ENCODE results near the gene PIGP. TPM values are rescaled to one million over a fixed set of nuclear protein-coding genes. Genes with fewer than 3 reads are reported as not detected.
"Not testable (repeated sequence)": the region's sequence is repeated elsewhere in the genome, so short reads cannot be mapped to it uniquely, and the experiment has no call there.

PIGP gene
- total RNA-seq, 2 donors from 2014 or later = 7.6 to 13.4 TPM

DNA sequence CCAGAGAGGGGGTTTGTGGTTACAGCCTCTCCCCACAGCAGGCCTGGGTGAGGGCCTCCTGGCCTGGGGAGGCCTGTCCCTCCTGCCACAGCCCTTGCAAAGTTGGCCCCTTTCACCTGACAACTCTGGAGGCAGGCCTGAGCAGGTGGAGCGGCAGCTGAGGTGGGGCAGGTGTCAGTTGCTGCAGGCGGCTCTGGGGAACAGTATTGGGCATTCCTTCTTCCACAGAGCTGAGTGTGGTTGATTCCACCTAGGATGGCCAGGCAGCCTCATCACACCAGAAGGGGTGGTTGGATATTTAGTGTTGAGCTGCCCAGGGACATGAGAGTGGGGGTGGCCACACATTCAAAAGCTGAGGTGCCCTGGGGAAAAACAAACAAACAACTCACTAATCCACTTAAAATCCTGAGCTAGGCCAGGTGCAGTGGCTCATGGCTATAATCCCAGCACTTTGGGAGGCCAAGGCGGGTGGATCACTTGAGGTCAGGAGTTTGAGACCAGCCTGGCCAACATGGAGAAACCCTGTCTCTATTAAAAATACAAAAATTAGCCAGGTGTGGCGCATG is 31.1 kb downstream of the PIGP start:
- no peak overlapping the region for H3K4me3 ChIP-seq
- TF ChIP-seq CTCF (IDR thresholded peaks at IDR 0.05) = no peak

GRCh38 chr21:37040212-37040611 is 32.7 kb downstream of the PIGP start:
- Histone ChIP-seq H3K9me3 (no peaks in the 10 kb centered on the region), H3K27ac (no peak overlapping the region), H3K36me3 (no peaks in the 10 kb centered on the region), H3K27me3 (replicated peaks; ENCODE audit: insufficient read depth) (no peaks in the 10 kb centered on the region), H3K4me1 (ENCODE audit: control insufficient read depth in 1 of 2, low read depth in 2 of 2) (no peaks in the 10 kb centered on the region), H3K4me3 (no peak overlapping the region)
- no peak for ATAC-seq (ENCODE audit: insufficient number of reproducible peaks, low FRiP score, low read depth)
- no peak for DNase-seq (ENCODE audit: low spot score)
- TF ChIP-seq CTCF (IDR thresholded peaks at IDR 0.05) = no peak

More for the DNA sequence above, 31.1 kb downstream of the PIGP start:
- no peaks in the 10 kb centered on the region for H3K9me3 ChIP-seq
- no peak overlapping the region for H3K27ac ChIP-seq
- DNase-seq (ENCODE audit: low spot score) (no peak), ATAC-seq (ENCODE audit: insufficient number of reproducible peaks, low FRiP score, low read depth) (no peak)
- H3K4me1 ChIP-seq (ENCODE audit: control insufficient read depth in 1 of 2, low read depth in 2 of 2) = no peaks in the 10 kb centered on the region
- no peaks in the 10 kb centered on the region for H3K36me3 ChIP-seq
- H3K27me3 ChIP-seq (replicated peaks; ENCODE audit: insufficient read depth) = no peaks in the 10 kb centered on the region

GRCh38 chr21:37039411-37040075 is 33.3 kb downstream of the PIGP start:
- no peak for TF ChIP-seq CTCF (IDR thresholded peaks at IDR 0.05)
- H3K27ac ChIP-seq = no peak overlapping the region
- no peaks in the 10 kb centered on the region for H3K36me3 ChIP-seq
- no peak overlapping the region for H3K4me3 ChIP-seq
- ATAC-seq (ENCODE audit: insufficient number of reproducible peaks, low FRiP score, low read depth) = no peak
- DNase-seq (ENCODE audit: low spot score) = no peak
- H3K9me3 ChIP-seq = no peaks in the 10 kb centered on the region
- no peaks in the 10 kb centered on the region for H3K27me3 ChIP-seq (replicated peaks; ENCODE audit: insufficient read depth)
- H3K4me1 ChIP-seq (ENCODE audit: control insufficient read depth in 1 of 2, low read depth in 2 of 2) = no peaks in the 10 kb centered on the region

DNA sequence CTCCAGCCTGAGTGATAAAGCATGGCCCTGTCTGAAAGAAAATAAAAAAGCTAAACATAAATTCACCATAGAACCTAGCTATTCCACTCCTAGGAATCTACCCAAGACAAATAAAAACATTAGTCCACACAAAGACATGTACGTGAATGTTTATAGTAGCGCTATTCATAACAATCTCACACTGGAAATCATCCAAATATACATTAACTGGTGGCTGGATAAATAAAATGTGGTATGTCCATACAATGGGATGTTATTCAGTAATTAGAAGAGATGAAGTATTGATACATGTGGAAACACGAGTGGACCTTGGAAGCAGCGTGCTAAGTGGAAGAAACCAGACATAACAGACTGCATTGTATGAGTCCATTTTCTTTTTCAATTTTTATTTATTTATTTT is 36.7 kb downstream of the PIGP start:
- Histone ChIP-seq H3K27ac (no peak overlapping the region), H3K36me3 (no peaks in the 10 kb centered on the region), H3K9me3 (no peaks in the 10 kb centered on the region), H3K4me3 (no peak overlapping the region), H3K4me1 (ENCODE audit: control insufficient read depth in 1 of 2, low read depth in 2 of 2) (no peaks in the 10 kb centered on the region), H3K27me3 (replicated peaks; ENCODE audit: insufficient read depth) (no peaks in the 10 kb centered on the region)
- ATAC-seq (ENCODE audit: insufficient number of reproducible peaks, low FRiP score, low read depth) (no peak), DNase-seq (ENCODE audit: low spot score) (no peak)
- TF ChIP-seq CTCF (IDR thresholded peaks at IDR 0.05) = no peak

DNA sequence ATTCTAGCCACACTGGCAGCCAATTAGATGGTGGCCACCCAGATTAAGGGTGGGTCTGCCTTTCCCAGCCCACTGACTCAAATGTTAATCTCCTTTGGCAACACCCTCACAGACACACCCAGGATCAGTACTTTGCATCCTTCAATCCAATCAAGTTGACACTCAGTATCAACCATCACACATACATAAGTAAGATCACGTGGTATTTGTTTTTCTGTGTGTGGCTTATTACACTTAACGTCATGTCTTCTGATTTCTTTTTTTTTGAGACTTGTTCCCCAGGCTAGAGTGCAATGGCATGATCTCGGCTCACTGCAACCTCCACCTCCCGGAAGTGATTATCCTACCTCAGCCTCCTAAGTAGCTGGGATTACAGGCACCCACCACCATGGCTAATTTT is 38.5 kb downstream of the PIGP start:
- not testable (repeated sequence) for H3K9me3 ChIP-seq; DNase-seq (ENCODE audit: low spot score); H3K4me1 ChIP-seq (ENCODE audit: control insufficient read depth in 1 of 2, low read depth in 2 of 2); H3K36me3 ChIP-seq; ATAC-seq (ENCODE audit: insufficient number of reproducible peaks, low FRiP score, low read depth); H3K27me3 ChIP-seq (replicated peaks; ENCODE audit: insufficient read depth); H3K4me3 ChIP-seq; H3K27ac ChIP-seq
